H1 (cell line): ENCODE data around the gene IARS2. TPM values are rescaled to one million over a fixed set of nuclear protein-coding genes. Genes with fewer than 3 reads are reported as not detected.

Source experiments
- CTCF ChIA-PET: fragments of 300-600 bp; sonication (Branson Sonifier 250); formaldehyde crosslinking; loops from one replicate; lab custom pipeline; 2021; ENCODE audit not compliant: partially characterized antibody; lab: Charles Lee
- POLR2A ChIA-PET: fragments of 300-600 bp; sonication (Branson Sonifier 250); formaldehyde crosslinking; loops from one replicate; lab custom pipeline; 2021; ENCODE audit warnings: inconsistent platforms; ENCODE audit not compliant: partially characterized antibody; lab: Charles Lee
- DNase-seq, 2 experiments: peaks; one replicate each; pipeline versions ENCODE4 v3.0.0 to v3.0.0-alpha.2; 2010 to 2022; ENCODE audit warnings: low spot score in 2 of 2, low read depth in 1 of 2, mixed read lengths in 1 of 2
- FAIRE-seq: peaks from 2 replicates; lab custom pipeline; 2011; peaks lifted over from hg19 to GRCh38; lab: Jason Lieb, UNC
- H2AFZ ChIP-seq: 2 replicates; pipeline ENCODE4 v1.8.1; 2012; ENCODE audit warnings: low read length, inconsistent platforms
- H2AK5ac ChIP-seq: 2 replicates; pipeline ENCODE4 v1.6.1; 2013; ENCODE audit warnings: low read depth, low read length
- H2BK120ac ChIP-seq: replicated peaks from 2 replicates; pipeline ENCODE3; 2013; ENCODE audit warnings: low read depth, low read length, inconsistent platforms
- H2BK12ac ChIP-seq: 2 replicates; pipeline ENCODE4 v1.6.1; 2013; ENCODE audit warnings: low read depth, low read length
- H2BK15ac ChIP-seq: 2 replicates; pipeline ENCODE4 v1.6.1; 2013; ENCODE audit warnings: low read length
- H2BK20ac ChIP-seq: 2 replicates; pipeline ENCODE4 v1.6.1; 2013; ENCODE audit warnings: low read length
- H2BK5ac ChIP-seq: 2 replicates; pipeline ENCODE4 v1.6.1; 2013; ENCODE audit warnings: low read depth, low read length
- H3K14ac ChIP-seq: 2 replicates; pipeline ENCODE4 v1.6.1; 2013; ENCODE audit warnings: inconsistent platforms; ENCODE audit not compliant: insufficient read length
- H3K18ac ChIP-seq: 2 replicates; pipeline ENCODE4 v1.6.1; 2013; ENCODE audit warnings: low read length; ENCODE audit errors: extremely low read depth
- H3K23ac ChIP-seq: 2 replicates; pipeline ENCODE4 v1.6.1; 2013; ENCODE audit warnings: inconsistent platforms; ENCODE audit not compliant: insufficient read length
- H3K23me2 ChIP-seq: 2 replicates; pipeline ENCODE4 v1.6.1; 2013; ENCODE audit warnings: low read depth, low read length
- H3K27ac ChIP-seq: 2 replicates; pipeline ENCODE4 v1.6.1; 2011; ENCODE audit warnings: low read depth, low read length, inconsistent platforms
- H3K27me3 ChIP-seq, 4 experiments: replicated peaks in 1 of 4; 1 replicate in 1 of 4; 2 replicates in 3 of 4; pipeline versions ENCODE4 v1.6.1 to v1.8.1; 2011 to 2013; ENCODE audit warnings: low read length in 3 of 4, mild to moderate bottlenecking in 3 of 4, inconsistent platforms in 2 of 4, mixed read lengths in 2 of 4, moderate library complexity in 1 of 4; ENCODE audit not compliant: control insufficient read depth in 3 of 4, insufficient read depth in 3 of 4; ENCODE audit errors: extremely low read depth in 1 of 4
- H3K36me3 ChIP-seq, 4 experiments: 2 replicates each; pipeline versions ENCODE4 v1.6.1 to v1.8.1; 2011 to 2013; ENCODE audit warnings: mild to moderate bottlenecking in 4 of 4, low read length in 3 of 4, moderate library complexity in 2 of 4, control low read depth in 1 of 4, inconsistent platforms in 1 of 4; ENCODE audit not compliant: insufficient read depth in 4 of 4, control insufficient read depth in 2 of 4
- H3K4ac ChIP-seq: replicated peaks from 2 replicates; pipeline ENCODE3; 2013; ENCODE audit warnings: low read length, low read depth, mixed read lengths, inconsistent platforms; ENCODE audit not compliant: insufficient read length
- H3K4me1 ChIP-seq, 4 experiments: replicated peaks in 1 of 4; 1 replicate in 1 of 4; 2 replicates in 3 of 4; pipeline versions ENCODE4 v1.6.1 to v1.8.1; 2011 to 2013; ENCODE audit warnings: low read length in 3 of 4, inconsistent platforms in 2 of 4, mixed read lengths in 1 of 4; ENCODE audit not compliant: insufficient read depth in 4 of 4, control insufficient read depth in 3 of 4
- H3K4me2 ChIP-seq, 2 experiments: 2 replicates each; pipeline versions ENCODE4 v1.6.1 to v1.8.1; 2011 to 2013; ENCODE audit warnings: low read depth in 2 of 2, low read length in 2 of 2, control low read depth in 1 of 2, inconsistent platforms in 1 of 2, mild to moderate bottlenecking in 1 of 2; ENCODE audit not compliant: insufficient read depth in 1 of 2
- H3K4me3 ChIP-seq, 4 experiments: fragments of 200-600, 300-600 bp in 1 of 4; sonication (generic), shearing (Covaris generic), sonication (Bioruptor Twin) in 1 of 4; 2 replicates each; pipeline versions ENCODE4 v1.5.1 to v1.8.1; 2011 to 2016; ENCODE audit warnings: low read length in 4 of 4, low read depth in 3 of 4, control low read depth in 2 of 4, inconsistent platforms in 2 of 4, mild to moderate bottlenecking in 2 of 4, mixed read lengths in 1 of 4, moderate library complexity in 1 of 4; ENCODE audit not compliant: insufficient read depth in 2 of 4; ENCODE audit errors: extremely low read depth in 1 of 4
- H3K56ac ChIP-seq: replicated peaks from 2 replicates; pipeline ENCODE3; 2013; ENCODE audit warnings: low read depth, mild to moderate bottlenecking, mixed read lengths, low read length, inconsistent platforms; ENCODE audit not compliant: insufficient read length
- H3K79me1 ChIP-seq: 2 replicates; pipeline ENCODE4 v1.6.1; 2013; ENCODE audit warnings: low read depth, low read length, control low read depth
- H3K79me2 ChIP-seq, 2 experiments: 2 replicates each; pipeline versions ENCODE4 v1.6.1 to v1.8.1; 2012 to 2013; ENCODE audit warnings: low read length in 2 of 2, mild to moderate bottlenecking in 2 of 2, inconsistent platforms in 1 of 2; ENCODE audit not compliant: insufficient read depth in 2 of 2, control insufficient read depth in 1 of 2
- H3K9ac ChIP-seq, 4 experiments: replicated peaks in 1 of 4; 1 replicate in 1 of 4; 2 replicates in 3 of 4; pipeline versions ENCODE4 v1.6.1 to v1.8.1; 2011 to 2013; ENCODE audit warnings: low read depth in 3 of 4, low read length in 3 of 4, control low read depth in 2 of 4, mild to moderate bottlenecking in 2 of 4, moderate library complexity in 2 of 4, inconsistent platforms in 1 of 4; ENCODE audit errors: extremely low read depth in 1 of 4
- H3K9me3 ChIP-seq, 2 experiments: 2 replicates each; pipeline versions ENCODE4 v1.6.1 to v1.8.1; 2012 to 2013; ENCODE audit warnings: mild to moderate bottlenecking in 2 of 2, moderate library complexity in 2 of 2, control low read depth in 1 of 2, inconsistent platforms in 1 of 2, low read depth in 1 of 2, low read length in 1 of 2, mixed read lengths in 1 of 2; ENCODE audit not compliant: insufficient read depth in 2 of 2
- H4K20me1 ChIP-seq, 2 experiments: replicated peaks in 1 of 2; 2 replicates each; pipeline versions ENCODE3 to v1.8.1; 2011 to 2013; ENCODE audit warnings: inconsistent platforms in 2 of 2, low read length in 2 of 2, mild to moderate bottlenecking in 1 of 2; ENCODE audit not compliant: insufficient read depth in 2 of 2, control insufficient read depth in 1 of 2
- H4K5ac ChIP-seq: 2 replicates; pipeline ENCODE4 v1.6.1; 2013; ENCODE audit warnings: low read length, low read depth, mixed read lengths, inconsistent platforms; ENCODE audit not compliant: insufficient read length
- H4K8ac ChIP-seq: 2 replicates; pipeline ENCODE4 v1.8.0; 2013; ENCODE audit warnings: mild to moderate bottlenecking, moderate library complexity, low read length, inconsistent platforms; ENCODE audit not compliant: insufficient read depth; ENCODE audit errors: extremely low read depth
- H4K91ac ChIP-seq: replicated peaks from 2 replicates; pipeline ENCODE3; 2013; ENCODE audit warnings: low read length, mixed read lengths, inconsistent platforms; ENCODE audit not compliant: insufficient read length
- CBX5 ChIP-seq: fragments of 300-800, 300-1000 bp; sonication (generic); IDR thresholded peaks from 2 replicates; pipeline ENCODE4 v1.7.1; 2016; ENCODE audit warnings: antibody characterized with exemption, low read length, low read depth
- CEBPB ChIP-seq: IDR thresholded peaks from 2 replicates; pipeline ENCODE4 v1.6.1; 2012; ENCODE audit warnings: low read depth, low read length
- YY1 ChIP-seq: IDR thresholded peaks from 2 replicates; pipeline ENCODE4 v1.6.1; 2011; ENCODE audit warnings: low read depth, mild to moderate bottlenecking, low read length
- polyA plus RNA-seq, 7 experiments: library from polyadenylated mRNA; depleted of rRNA in 3 of 7; stranded (reverse) in 5 of 7; unstranded in 2 of 7; fragments of >200 nt in 5 of 7; fragments of 200-250 nt in 2 of 7; gene quantifications; 1 replicate in 5 of 7; 2 replicates in 1 of 7; 4 replicates in 1 of 7; pipeline versions ENCODE4 v1.2.1 to v1.2.3, GENCODE V29; 2011 to 2013; ENCODE audit warnings: missing spikeins in 2 of 7, mixed read lengths in 2 of 7
- total RNA-seq: library from RNA; stranded (reverse); fragmentation: NEBNext Ultra II Directional; extraction: Animal tissue kit (Norgen Biotek cat#: 25700); gene quantifications from 2 replicates; pipeline ENCODE4 v1.2.1, GENCODE V29; 2021

IARS2 gene
- total and polyA plus RNA-seq, 2 of the 8 experiments (the other 6 are each of a cell fraction or from before 2014, with no cell fraction given), result 15.0 to 69.8 TPM

GRCh38 chr1:220151454-220151853 is 57.5 kb downstream of the IARS2 start (continued):
- TF ChIP-seq CEBPB, result no peak

GRCh38 chr1:220153147-220153546 is 59.2 kb downstream of the IARS2 start:
- no peaks in the 10 kb centered on the region for H3K9me3 ChIP-seq
- POLR2A ChIA-PET, result no interaction called here
- no peak overlapping the region for H2BK15ac ChIP-seq
- CTCF ChIA-PET, result interaction anchor here (1.2 to 1.6 kb wide), 2 partner anchors 10 to 40 kb away, joined by 3 to 4 read pairs; no protein-coding TSS in a partner anchor
- no peak overlapping the region for H3K4ac ChIP-seq
- no peak overlapping the region for H2AFZ ChIP-seq
- no peak overlapping the region for H3K27ac ChIP-seq
- H4K5ac ChIP-seq, result no peak overlapping the region
- no peak overlapping the region for H3K18ac ChIP-seq
- H4K91ac ChIP-seq, result no peak overlapping the region
- no peak for TF ChIP-seq YY1
- no peak for TF ChIP-seq CBX5
- FAIRE-seq, result no peak
- no peak overlapping the region for H4K8ac ChIP-seq
- no peak overlapping the region for H3K9ac ChIP-seq
- no peak overlapping the region for H2BK5ac ChIP-seq
- H3K23me2 ChIP-seq, result no peaks in the 10 kb centered on the region
- no peaks in the 10 kb centered on the region for H3K4me1 ChIP-seq
- H2BK20ac ChIP-seq, result no peak overlapping the region
- no peak overlapping the region for H2AK5ac ChIP-seq
- no peaks in the 10 kb centered on the region for H3K27me3 ChIP-seq
- H3K14ac ChIP-seq, result no peak overlapping the region
- no peaks in the 10 kb centered on the region for H3K79me2 ChIP-seq
- no peak for DNase-seq
- no peak overlapping the region for H3K23ac ChIP-seq
- peaks cover 2 to 64% (median 42%) of the 10 kb centered on the region in 4 experiments; a peak in 6 of 8 replicates for H3K36me3 ChIP-seq
- H3K79me1 ChIP-seq, result no peaks in the 10 kb centered on the region
- H3K4me2 ChIP-seq, result no peak overlapping the region
- H2BK12ac ChIP-seq, result no peak overlapping the region
- no peak overlapping the region for H3K56ac ChIP-seq
- no peak overlapping the region for H3K4me3 ChIP-seq
- H2BK120ac ChIP-seq, result no peak overlapping the region
- peaks cover 0 to 4% of the 10 kb centered on the region in 2 experiments for H4K20me1 ChIP-seq
